GM21717 (cell line): Measurements from ENCODE around the gene PRR20B.
"Not testable (repeated sequence)": the region's sequence is repeated elsewhere in the genome, so short reads cannot be mapped to it uniquely, and the experiment has no call there.

Source experiments
- ATAC-seq: cut with Tn5 transposase; IDR thresholded peaks from one replicate; pipeline ENCODE4 v1.9.1; 2021; ENCODE audit warnings: mild to moderate bottlenecking, moderate library complexity; ENCODE audit not compliant: unreplicated experiment

The PRR20B gene

GRCh38 chr13:57147188-57147587, at the start of gene PRR20B:
Gene PRR20B (plus strand): TSS chr13:57147488. CDS start chr13:57147875, 387 bp downstream.
- ATAC-seq = not testable (repeated sequence)

GRCh38 chr13:57114945-57115344, 32.3 kb upstream of the PRR20B start:
- ATAC-seq = no peak

DNA sequence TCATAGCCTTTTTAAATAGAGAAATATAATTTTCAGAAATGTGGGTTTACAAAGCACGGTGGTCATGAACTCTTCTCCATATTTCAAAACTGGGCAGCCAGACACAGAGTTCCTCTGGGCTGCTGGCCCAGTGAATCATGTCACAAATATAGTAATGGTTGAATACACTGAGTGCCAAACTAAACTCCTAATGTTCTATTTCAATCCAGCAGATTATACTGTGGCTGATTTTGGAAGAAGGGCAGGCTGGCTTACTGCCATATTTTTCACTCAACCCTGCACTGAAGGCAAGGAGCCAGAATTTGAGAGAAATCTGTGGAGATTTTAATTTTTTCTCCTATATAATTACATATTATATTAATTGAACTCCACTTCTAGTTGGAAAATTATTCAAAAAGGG, 23.6 kb upstream of the PRR20B start:
- ATAC-seq = no peak

GRCh38 chr13:57128909-57129308, 18.4 kb upstream of the PRR20B start:
- no peak for ATAC-seq

DNA sequence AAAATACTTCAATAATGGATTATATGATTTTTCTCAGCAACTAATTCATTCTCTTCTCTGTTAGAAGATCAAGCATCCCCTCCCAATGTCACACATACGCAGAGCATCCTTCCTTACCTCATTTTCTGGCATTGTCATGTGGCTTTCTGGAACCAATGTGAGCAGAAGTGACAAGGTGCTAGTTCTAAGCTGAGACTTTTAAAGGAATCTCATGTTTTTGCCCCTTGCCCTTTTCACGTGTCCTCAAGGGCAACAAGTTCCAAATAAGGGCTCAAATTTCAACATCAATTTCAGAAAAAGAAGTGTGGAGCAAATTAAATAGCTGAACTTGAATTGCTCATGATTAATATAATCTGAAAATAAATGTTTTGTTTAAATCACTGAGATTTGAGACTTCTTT, 11.2 kb upstream of the PRR20B start:
- ATAC-seq = no peak

- ATAC-seq = no peak
These were observed 9.7 kb upstream of the PRR20B start for GRCh38 chr13:57137585-57137984.

DNA sequence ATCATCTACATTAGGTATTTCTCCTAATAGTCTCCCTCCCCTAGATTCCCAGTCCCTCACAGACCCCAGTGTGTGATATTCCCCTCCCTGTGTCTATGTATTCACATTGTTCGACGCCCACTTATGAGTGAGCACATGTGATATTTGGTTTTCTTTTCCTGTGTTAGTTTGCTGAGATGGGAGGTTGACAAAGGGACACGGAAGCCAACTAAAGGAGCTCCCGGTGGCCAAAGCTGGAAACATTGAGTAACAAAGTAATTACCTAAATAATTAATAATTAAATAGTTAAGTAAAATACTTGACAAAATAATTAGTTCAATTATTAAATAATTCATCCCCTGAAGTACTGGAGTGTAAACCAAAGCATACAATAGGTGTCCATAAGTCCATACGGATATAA, 8.3 kb upstream of the PRR20B start:
- no peak for ATAC-seq

GRCh38 chr13:57139781-57140180, 7.5 kb upstream of the PRR20B start:
- ATAC-seq = not testable (repeated sequence)

- not testable (repeated sequence) for ATAC-seq
These were observed 6.9 kb upstream of the PRR20B start, which contains the start of gene PRR20A for GRCh38 chr13:57140235-57140968. Gene PRR20A (plus strand): TSS chr13:57140918. CDS start chr13:57141305, 387 bp downstream.

DNA sequence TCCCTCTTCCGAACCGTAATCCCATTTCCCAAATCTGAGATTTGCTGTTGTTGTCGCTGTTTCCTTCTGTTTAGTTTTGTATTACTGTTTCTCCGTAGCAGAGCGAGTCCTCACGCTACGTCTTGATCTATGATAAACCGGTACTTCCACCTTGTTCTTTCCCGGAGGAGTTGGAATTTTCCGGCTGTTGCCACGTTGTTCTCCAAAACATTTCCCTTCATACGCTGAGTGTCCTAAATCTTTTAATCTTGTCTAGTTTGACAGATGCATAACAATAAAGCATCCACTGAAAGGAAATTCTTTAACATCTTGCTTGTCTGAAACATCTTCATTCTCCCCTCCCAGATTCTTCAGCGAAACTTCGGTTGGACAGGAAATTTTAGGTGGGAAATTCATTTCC, 818 bp downstream of the PRR20B start:
- ATAC-seq = not testable (repeated sequence)

DNA sequence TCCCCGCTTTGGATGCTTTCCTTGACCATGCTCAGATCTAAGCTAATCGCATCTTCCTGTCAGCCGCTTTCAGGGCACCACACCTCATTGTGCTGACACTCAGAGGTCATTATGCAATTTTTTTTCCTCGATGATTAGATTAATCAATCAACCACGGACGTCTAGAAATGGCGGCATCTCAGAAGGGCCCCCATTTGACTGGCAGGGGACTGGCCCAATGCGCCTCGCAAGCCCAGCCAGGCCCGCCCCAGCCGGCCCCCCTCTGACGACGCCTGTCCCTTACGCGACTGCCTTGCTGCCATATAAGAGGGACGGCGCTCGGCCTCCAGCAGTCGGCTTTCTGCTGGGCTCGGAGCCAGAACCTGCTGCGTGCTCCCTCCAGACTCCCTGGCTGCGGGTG, 6.5 kb downstream of the PRR20B start, which contains the start of gene PRR20C:
TSS of gene PRR20C (plus strand) at position 301 of the 400 bp plus-strand sequence. CDS start 387 bp downstream, outside the sequence.
- ATAC-seq = not testable (repeated sequence)

DNA sequence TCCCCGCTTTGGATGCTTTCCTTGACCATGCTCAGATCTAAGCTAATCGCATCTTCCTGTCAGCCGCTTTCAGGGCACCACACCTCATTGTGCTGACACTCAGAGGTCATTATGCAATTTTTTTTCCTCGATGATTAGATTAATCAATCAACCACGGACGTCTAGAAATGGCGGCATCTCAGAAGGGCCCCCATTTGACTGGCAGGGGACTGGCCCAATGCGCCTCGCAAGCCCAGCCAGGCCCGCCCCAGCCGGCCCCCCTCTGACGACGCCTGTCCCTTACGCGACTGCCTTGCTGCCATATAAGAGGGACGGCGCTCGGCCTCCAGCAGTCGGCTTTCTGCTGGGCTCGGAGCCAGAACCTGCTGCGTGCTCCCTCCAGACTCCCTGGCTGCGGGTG, 13.0 kb downstream of the PRR20B start, which contains the start of gene PRR20D:
TSS of gene PRR20D (plus strand) at position 301 of the 400 bp plus-strand sequence. CDS start 387 bp downstream, outside the sequence.
- not testable (repeated sequence) for ATAC-seq

- ATAC-seq = not testable (repeated sequence)
These were observed 19.6 kb downstream of the PRR20B start, which contains the start of gene PRR20E for GRCh38 chr13:57166897-57167296. Gene PRR20E (plus strand): TSS chr13:57167197. CDS start chr13:57167584, 387 bp downstream.

- no peak for ATAC-seq
These were observed 44.4 kb downstream of the PRR20B start for GRCh38 chr13:57191667-57192066.
